Ovary (tissue), 3 donors: ENCODE results near the gene GET4.

Experiments used
- CTCF ChIP-seq, 3 donors: fragments of 450-650 bp in 2 of 3; fragments of 200-600 bp in 1 of 3; IDR thresholded peaks; one replicate each; pipeline versions ENCODE4 v1.5.1 to v1.8.0; 2016 to 2022; ENCODE audit warnings: antibody characterized with exemption in 3 of 3, mild to moderate bottlenecking in 1 of 3
- EP300 ChIP-seq: sonication (generic); formaldehyde crosslinking; IDR thresholded peaks from one replicate; pipeline ENCODE4 v1.6.1; 2017; ENCODE audit warnings: antibody characterized with exemption
- POLR2A ChIP-seq: fragments of 450-650 bp; IDR thresholded peaks from one replicate; pipeline ENCODE4 v1.6.1; 2017; ENCODE audit warnings: antibody characterized with exemption, mild to moderate bottlenecking, moderate library complexity
- donor health status: DM: no; HTN: no; CAD: no.

GRCh38 chr7:931871-932650, 55.7 kb downstream of the GET4 start:
- no peak for TF ChIP-seq CTCF (IDR thresholded peaks at IDR 0.05)
- no peak for TF ChIP-seq POLR2A
- no peak for TF ChIP-seq EP300
